Inflammatory macrophage treated with lipopolysaccharide for 1 hour (primary cell): ENCODE data around the gene SLC35C1.
"Not testable (repeated sequence)": the region's sequence is repeated elsewhere in the genome, so short reads cannot be mapped to it uniquely, and the experiment has no call there.

Experiments used
- DNase-seq, 2 donors: peaks; one replicate each; pipeline ENCODE4 v3.0.0-alpha.2; 2020 to 2022

Gene SLC35C1

GRCh38 chr11:45791524-45791923 is 13.4 kb upstream of the SLC35C1 start:
- no peak for DNase-seq

GRCh38 chr11:45794169-45794568 is 10.8 kb upstream of the SLC35C1 start:
- no peak for DNase-seq

GRCh38 chr11:45795379-45795778 is 9.6 kb upstream of the SLC35C1 start:
- no peak for DNase-seq

GRCh38 chr11:45796461-45796861 is 8.5 kb upstream of the SLC35C1 start:
- DNase-seq, result no peak

GRCh38 chr11:45798793-45799441 is 6.0 kb upstream of the SLC35C1 start:
- no peak for DNase-seq

- no peak for DNase-seq
Observed at GRCh38 chr11:45799562-45799961, 5.4 kb upstream of the SLC35C1 start.

- DNase-seq, result no peak
Observed at GRCh38 chr11:45800261-45800660, 4.7 kb upstream of the SLC35C1 start.

GRCh38 chr11:45801723-45802315 is 3.1 kb upstream of the SLC35C1 start:
- DNase-seq, result peak; percentile 42 to 46

GRCh38 chr11:45802531-45803317 is 2.2 kb upstream of the SLC35C1 start:
- no peak for DNase-seq

GRCh38 chr11:45803971-45804760 is 783 bp upstream of the SLC35C1 start:
- DNase-seq, result peak; percentile 44 to 52

- DNase-seq, result peak; percentile 25 to 52
Observed at GRCh38 chr11:45805305-45806071, 539 bp downstream of the SLC35C1 start.

- DNase-seq, result no peak
Observed at GRCh38 chr11:45806072-45806933, 1.4 kb downstream of the SLC35C1 start.

GRCh38 chr11:45806937-45807791 is 2.2 kb downstream of the SLC35C1 start:
- no peak for DNase-seq

GRCh38 chr11:45807792-45808238 is 2.9 kb downstream of the SLC35C1 start:
- DNase-seq, result no peak

- DNase-seq, result not testable (repeated sequence)
Observed at GRCh38 chr11:45808427-45808826, 3.5 kb downstream of the SLC35C1 start.

GRCh38 chr11:45809456-45810395 is 4.8 kb downstream of the SLC35C1 start:
- no peak for DNase-seq

GRCh38 chr11:45810431-45811108 is 5.6 kb downstream of the SLC35C1 start:
- DNase-seq, result no peak

GRCh38 chr11:45811109-45811435 is 6.1 kb downstream of the SLC35C1 start:
- DNase-seq, result no peak
